Neural progenitor cell (in vitro differentiated cells): ENCODE data around the gene IER5L.

Source experiments
- CTCF ChIP-seq: fragments of 200-600 bp; sonication (generic); IDR thresholded peaks from 2 replicates; pipeline ENCODE4 v1.5.1; 2017; ENCODE audit warnings: antibody characterized with exemption, mild to moderate bottlenecking
- EZH2 ChIP-seq: fragments of 200-600 bp; sonication (generic); IDR thresholded peaks from 2 replicates; pipeline ENCODE4 v1.6.1; 2017; ENCODE audit warnings: antibody characterized with exemption, mild to moderate bottlenecking, moderate library complexity
- EZH2phosphoT487 ChIP-seq: fragments of 200-600 bp; sonication (generic); IDR thresholded peaks from 2 replicates; pipeline ENCODE4 v1.6.1; 2017; ENCODE audit warnings: antibody characterized with exemption

- no peak for TF ChIP-seq CTCF
- no peak for TF ChIP-seq EZH2
- no peak for TF ChIP-seq EZH2phosphoT487
These were observed 32.7 kb downstream of the IER5L start for GRCh38 chr9:129145316-129145715.
